Dermis blood vessel endothelial cell (primary cell): ENCODE data around the gene LPP. TPM values are rescaled to one million over a fixed set of nuclear protein-coding genes. Genes with fewer than 3 reads are reported as not detected.

ENCODE experiments used
- DNase-seq: peaks from one replicate; pipeline ENCODE4 v3.0.0; 2010
- total RNA-seq: library from RNA; depleted of rRNA; stranded (reverse); fragments of >200 nt; gene quantifications from 2 replicates; pipeline ENCODE4 v1.2.3, GENCODE V29; 2014

Gene LPP
- total RNA-seq, 1 donor from 2014 or later = 45.8 TPM

DNA sequence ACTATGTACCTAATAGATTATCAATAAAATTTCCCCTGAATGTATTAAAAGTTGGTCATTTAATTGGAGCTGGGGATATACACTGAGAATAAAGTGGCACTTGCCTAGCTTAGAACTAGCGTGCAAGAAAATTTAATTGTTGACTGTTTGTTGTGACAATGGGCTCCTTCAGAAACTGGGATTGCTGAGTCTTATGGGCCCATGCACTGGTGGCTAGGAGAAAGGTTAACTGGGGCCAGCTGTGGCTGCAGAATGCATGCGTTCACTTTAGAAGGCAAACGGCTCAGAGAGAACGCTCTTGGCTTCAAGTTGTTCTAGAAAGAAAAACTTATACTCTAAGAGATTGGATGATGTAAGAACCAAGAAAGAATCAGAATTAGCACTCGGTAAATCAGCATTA is 18.7 kb upstream of the LPP start:
- no peak for DNase-seq

DNA sequence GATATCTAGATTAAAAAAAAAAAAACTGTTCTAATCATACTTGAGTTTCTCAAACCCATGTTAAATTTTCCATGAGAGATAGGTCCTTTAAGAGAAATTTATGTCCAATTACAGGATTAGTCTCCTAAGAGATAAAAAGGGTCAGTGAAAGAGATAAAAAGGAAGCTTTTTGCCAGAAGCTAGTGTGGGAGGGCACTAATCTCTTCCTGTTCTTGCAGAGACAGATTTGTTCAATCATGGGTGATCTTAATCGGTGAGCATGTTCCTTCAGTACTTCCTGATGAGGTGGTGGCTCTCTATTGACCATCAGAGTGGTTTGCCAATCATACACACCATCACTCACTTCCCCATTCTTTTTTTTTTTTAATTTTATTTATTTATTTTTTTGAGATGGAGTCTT is 16.9 kb upstream of the LPP start:
- no peak for DNase-seq

DNA sequence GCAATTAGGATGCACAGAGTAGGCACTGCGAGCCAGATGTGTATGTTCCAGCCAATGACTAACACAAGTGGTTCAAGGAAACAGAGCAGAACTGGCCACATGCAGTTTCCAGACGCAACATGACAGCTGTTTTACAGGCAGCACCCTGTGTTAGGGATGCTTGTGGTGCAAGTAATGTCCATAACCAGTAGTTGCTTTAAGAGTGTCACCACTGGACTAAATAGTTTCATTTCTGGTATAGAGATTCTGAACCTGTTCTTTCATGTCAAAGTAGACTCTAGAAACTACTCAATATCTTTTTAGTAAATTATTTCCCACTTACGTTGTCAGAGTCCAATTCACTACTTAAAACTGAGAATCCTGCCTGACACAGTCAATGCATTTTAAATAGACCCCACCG is 14.5 kb upstream of the LPP start:
- DNase-seq = no peak

DNA sequence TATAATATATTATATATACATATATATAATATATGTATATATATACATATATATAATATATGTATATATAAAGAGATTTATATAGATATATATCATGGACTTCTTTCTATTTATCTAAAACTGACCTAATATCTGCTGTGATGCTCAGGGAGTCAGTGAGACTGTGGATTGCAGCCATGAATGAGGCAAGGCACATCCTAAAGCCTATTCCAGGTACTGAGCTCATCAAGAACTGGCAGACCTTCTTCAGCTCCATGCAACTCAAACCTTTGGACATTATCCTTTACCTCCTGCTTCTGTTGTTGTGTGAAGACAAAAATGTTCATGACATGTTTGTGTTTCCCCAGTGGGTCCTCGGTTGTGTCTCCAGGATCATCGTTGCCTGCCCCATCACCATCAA is 7.7 kb upstream of the LPP start:
- DNase-seq = no peak

DNA sequence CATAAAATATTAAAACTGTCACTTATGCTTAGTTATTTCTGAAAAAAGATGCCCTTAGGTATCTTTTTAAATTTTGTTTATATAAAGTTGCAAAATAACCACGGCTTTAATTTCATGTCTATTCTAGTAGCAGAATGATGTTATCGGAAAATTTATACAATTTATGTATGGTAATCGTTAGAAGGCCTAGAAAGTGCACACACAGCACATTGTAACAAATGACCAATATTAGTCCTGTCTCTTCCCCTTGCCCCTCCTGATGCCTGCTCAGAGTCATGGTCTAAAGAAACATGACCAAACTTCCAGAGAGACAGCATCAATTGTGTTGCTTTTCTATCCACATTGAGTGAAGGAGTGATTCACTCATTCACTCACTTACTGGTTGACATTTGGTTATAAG is 6.2 kb upstream of the LPP start:
- no peak for DNase-seq

DNA sequence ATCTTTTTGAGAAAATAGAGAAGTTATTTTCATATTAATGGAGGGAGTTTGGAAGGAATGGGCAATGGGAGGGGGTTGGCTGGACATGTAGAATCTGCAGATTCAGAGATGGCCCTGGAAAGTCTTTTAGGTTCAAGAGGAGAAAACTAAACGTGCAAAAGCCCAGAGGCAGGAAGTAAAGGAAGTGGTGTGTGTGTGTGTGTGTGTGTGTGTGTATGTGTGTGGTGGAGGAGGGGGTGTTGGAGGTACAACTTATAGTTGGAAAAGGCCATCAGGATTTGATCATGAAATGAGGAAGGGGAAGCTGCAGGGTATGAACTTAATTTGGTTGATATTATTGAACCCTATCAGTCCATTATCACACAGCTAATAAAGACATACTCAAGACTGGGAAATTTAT is 5.6 kb upstream of the LPP start:
- DNase-seq = no peak

DNA sequence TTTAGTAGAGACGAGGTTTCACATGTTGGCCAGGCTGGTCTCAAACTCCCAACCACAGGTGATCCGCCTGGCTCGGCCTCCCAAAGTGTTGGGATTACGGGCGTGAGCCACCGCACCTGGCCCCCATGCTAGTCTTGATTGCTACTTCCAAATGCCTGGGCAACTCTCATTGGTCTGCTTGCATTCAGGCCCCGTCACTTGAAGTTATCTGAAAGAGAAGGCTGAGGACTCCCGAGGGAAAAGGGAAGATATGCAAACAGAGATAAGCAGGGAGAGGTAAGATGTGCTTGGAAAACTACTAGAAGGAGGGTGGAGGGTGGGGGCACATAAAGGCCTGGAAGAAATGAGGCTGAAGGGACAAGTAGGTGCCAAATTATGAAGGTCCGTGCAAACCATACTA is 4.4 kb upstream of the LPP start:
- no peak for DNase-seq

DNA sequence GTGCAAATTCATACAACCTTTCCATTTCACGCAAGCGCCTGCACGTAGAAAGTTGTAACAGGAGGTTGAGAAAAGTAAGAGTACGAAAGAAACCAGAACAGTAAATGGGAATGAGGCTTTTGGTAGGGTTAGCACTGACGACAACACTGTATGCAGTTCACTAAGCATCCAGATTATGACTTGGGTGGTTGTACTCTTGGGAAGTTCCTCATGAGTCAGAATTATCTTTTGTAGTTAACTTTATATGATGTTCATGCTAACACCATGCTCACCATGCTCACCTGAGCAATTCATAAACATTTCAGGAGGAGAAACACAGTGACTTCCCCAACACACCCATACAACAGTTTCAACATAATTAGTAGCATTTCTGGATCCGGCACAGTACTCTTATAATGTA is 3.0 kb upstream of the LPP start:
- no peak for DNase-seq

DNA sequence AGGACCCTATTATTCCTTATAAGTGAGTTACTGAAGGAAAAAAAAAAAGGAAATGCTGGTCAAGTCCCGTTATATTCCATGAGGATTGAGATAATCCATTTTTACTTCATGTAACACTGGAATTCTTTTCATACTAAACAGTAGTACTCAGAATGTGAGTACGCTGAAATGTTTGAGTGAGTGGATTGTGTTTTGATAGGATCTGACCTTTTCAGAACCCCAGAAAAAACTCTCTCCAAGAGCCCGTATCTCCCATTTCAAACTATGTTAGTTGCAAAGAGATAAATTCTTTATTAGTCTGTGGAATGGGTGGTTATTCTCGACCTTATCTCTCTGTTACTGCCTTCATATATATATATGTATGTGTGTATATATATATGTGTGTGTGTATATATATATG is 2.5 kb upstream of the LPP start:
- no peak for DNase-seq

DNA sequence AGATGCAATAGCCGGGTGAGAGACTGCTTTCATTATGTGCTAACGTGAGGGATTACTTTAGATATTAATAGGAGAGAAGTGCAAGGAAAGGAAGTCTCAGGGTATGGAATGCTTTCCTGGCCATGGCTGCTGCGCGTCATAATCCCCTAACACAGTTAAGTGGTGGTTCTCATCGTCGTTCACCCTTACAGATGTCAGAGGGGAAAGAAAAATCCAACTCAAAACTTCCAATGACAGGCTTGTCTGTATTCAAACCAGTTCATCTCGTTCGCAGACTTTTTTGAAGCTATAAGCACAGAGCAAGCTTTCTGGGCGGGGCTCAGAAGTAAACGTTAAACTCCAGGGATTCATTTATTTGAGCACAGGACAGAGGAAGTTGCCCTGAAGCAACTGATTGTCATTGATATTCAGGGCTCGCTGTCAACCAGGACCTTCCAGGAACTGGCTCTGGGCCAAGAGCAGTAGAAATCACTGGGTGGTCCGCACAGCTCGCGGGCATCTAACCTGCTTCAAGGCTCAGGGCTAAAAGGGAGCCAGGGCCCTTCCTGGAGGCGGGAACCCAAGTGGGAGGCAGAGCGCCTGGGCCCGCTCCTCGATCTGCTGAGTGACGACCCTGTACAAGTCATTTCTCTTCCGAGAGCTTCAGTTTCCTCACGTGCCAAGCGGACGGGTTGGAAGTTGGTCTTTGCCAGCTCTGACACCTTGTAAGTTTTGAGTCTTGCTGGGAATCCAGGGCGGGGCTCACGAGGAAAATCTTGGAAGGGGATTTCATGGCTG is 1.1 kb upstream of the LPP start:
- DNase-seq = peak; percentile 71

DNA sequence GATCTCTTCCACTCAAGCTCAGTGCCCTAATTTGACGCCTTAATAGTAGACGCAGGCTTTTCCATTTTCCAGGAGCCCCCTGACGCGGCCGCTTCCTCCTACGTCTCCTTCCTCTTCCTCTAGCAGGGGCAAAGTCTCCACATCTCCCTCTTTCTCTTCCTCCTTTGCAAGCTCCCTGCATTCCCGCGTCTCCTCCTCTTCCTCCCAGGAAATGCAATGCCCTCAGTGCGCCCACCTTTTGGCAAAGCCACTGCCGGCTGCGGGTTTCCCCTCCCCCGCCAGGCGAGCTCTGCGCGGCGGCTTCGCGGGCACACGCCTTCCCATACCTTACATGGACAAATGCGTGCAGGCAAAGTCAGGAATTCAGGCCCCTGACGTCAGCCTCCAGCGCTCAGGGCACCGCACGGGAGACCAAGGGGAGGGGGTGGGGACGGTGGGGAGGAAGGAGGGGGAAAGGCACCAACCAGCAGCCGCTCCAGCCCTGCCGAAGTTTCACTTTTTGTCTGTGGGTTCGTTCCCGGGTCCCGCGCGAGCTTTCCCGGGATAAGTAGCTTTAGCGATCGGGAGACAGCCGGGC is 432 bp upstream of the LPP start:
- DNase-seq = peak; percentile 95

DNA sequence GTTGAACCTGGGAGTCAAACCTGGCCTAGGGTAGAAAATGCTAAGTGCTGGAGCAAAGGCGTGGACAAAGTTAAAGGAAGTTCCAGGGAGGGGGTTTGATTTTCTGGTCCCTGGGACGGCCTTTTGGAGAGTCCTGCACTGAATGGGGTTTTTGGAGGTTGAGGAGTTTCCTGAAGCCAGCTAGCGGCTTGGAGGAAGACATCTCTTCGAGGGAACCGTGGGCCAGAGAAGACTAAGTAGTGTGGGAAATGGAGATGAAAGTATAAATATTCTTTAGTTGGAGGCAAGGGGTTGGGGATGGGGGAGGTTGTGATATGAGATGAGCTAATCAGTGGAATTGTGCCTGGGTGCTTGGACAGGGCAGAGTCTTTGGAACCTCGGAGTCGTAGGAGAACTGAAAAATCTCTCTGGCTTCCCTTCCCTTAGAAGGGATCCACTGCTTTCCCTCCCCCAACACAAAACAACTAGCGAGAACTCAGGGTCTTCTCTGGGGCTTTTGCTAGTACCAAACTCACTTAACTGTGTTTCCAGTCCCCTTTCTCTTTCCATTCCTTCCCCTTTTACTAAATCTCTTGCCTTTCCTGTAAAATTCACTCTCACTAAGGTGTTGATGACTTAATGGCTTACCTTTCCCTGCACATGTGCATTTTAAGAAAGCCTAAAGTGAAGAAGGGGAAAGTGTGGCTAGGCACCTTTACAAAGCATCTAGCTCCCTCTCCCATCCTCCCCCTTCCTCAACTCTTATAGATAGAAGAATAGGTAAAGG is 1.0 kb downstream of the LPP start:
- DNase-seq = no peak

DNA sequence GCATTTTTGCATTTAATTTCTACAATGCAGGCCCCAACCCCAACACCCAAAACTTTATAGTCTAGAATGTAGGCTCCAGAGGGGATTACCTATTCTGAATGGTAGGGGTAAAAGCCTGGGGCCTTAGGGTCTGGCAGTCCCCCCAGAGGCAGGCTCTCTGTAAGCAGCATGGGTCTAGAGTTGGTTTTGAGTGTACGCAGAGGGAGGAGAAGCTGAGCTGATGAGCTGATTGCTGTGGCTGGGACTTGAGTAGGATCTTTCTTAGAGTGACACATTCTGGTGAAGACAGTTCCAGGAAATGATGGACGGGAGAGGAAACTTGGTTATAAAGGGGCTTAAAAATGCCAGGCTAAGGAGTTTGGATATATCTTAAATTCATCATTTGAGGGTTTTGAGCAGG is 2.1 kb downstream of the LPP start:
- DNase-seq = peak; percentile 20

DNA sequence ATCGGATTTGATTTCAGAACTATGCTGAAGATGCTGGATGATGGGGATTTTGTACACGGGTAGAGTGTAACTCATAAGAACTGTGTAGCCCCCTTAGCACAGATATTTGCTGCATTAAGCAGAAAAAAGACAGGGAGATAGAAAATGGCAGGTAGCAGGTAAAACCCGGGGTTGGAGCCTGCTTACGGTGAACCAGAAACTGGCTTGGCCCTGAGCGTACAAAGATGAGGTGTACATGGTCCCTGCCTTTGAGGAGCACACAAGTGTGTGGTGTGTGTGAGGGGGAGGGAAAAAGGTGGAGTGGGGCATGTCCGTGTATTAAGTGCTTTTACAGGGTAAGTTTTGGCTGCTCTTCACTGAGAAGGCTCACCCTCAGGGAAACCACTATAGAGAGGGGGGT is 3.5 kb downstream of the LPP start:
- no peak for DNase-seq

DNA sequence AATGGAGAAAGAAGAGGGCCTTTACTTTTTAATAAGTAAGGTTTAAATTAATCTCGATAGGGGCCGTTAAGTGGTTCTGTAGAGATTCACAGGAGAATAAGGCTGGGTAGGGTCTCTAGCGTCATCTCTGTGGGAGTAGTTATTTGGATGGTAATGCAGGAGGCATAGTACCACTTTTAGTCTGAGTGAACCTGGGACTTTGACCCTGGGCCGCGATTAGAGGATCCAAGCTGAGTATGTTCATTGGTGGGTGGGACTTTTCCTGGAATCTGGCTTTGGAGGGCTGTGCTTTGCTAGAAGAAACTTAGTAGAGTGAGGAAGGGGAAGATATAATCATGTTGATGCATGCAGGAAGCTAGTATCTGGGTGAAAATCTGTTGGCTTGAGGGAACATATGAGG is 4.0 kb downstream of the LPP start:
- no peak for DNase-seq

DNA sequence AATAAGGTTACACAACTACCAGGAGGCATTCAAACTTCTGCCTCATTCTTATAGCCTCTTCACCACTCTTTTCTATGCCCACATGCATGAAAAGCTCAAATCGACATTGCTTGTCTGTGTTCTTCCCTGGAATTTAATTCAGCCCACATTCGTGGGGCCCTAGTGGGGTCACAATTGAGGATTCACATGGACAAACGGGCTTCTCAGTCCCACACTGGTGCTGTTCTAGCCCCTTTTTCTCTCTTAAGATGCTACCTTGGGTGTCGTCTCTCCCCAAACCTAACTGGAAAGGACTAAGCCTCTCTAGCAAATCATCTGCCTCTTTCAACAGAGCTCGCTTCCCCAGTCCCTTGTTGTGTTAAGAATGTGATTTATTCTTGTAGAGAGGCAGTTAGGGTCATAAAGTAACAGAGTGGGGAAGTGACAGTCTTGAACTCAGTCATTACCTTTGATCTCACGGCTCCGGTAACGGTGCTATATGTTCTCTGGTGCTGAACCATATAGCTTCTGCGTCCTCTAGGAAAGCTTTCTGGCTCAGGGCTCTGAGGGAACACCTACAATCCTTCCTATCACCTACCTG is 4.9 kb downstream of the LPP start:
- DNase-seq = no peak

DNA sequence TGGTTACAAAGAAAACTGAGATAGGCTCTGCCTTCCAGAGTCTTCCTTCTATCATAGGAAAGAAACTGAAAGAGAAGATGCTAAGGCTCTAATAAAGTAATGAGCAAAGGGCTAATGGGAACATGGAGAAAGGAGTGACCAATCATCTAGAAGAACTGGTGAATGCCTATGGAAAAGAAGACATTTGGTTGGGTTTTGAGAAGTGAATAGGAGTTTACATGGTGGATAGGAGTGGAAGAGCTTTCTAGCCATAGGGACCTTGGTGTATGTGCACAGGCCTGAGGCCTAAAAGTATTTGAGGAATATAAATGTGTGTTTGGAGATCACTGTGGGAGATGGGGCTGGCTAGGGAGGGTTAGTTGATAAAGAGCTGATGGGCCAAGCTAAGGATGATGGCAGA is 6.8 kb downstream of the LPP start:
- DNase-seq = no peak

DNA sequence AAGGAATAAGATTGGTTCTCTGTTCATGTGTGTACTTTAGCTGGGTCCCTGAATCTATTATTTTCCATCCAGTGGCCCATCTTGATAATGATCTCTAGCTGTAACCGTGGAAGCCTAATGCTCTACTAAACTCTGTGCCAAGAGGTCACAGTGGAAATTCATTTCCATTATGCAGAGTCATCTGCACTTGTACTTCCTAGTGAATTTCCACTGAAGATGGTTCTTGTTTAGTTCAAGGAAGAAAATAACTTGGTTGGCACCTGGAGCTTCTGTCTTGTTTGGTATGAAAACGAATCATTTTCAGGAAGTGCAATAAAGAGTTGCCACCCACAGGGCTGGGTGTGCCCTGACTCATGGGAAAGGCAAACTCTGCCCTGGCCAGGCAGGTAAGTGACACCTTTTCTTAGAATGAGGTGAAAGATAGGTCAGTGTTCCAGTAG is 10.3 kb downstream of the LPP start:
- peak; percentile 36 for DNase-seq

DNA sequence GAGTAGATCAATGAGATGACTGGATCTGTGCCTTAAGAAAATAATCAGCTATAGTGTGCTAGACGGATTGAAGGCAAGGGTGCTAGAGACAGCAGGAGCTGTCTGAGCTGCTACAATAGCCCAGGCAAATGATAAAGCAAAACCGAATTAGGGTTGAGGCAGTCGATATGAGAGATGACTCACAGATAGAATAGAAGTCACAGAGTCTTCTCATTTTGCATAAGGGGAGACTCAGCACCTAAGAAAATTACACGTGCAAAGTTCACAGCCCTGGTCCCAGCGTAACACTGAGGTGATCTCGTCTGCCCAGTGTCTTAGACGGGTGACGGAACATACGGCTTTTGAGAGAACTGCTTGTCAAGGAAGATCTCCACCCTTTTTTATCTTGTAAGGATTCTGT is 11.6 kb downstream of the LPP start:
- no peak for DNase-seq

DNA sequence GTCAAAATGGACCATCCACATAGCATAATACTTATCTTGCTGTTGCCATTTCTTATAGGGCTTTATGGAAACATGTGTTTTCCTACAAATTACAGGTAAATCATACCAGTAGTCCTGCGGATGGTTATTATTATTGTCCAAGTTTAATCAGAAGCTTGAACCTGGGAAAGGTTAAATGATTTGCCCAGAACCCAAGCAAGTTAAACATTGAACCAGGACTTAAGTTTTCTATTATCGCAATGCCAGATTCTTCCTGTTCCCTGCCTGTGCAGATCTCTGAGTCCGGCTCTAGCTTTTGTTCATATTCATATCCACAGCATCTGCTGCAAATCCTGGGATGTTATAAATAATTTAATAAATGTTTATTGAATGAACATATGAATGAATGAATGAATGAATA is 12.5 kb downstream of the LPP start:
- peak; percentile 52 for DNase-seq

DNA sequence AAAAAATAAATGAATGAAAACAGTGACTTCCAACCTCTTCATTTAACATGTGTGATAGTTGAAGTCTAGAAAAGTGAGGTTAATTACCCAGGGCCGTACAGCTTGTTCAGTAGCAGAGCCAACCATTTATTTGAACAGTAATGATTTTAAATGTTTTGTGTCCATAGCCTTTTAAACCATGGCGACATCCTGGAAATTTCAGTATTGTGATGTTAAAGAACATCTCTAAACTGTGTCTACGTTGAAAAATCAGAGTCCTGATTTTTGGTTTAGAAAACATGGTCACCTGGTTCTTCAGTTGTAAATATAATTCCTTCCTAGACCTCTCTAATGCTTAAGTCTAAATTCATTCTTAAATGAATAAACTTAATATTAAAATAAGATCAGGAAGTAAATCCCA is 14.2 kb downstream of the LPP start:
- no peak for DNase-seq

DNA sequence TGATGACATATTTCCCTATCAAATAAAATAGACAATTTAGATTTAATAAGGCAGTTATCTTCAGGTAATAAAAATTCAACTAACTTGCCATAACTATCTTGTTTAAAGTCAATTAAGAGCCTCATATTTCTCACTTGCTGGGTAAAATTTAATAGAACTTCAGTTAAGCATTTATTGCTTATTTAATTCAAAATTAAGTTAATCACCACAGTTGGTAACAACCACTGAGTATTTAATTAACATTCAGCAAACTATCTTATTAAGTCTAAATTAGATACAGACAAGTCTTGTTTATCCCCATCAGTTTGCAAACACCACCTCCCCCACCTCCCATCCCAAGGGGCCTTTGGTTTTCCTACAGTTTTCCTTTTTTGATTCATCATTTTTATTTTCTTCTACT is 14.7 kb downstream of the LPP start:
- DNase-seq = no peak

DNA sequence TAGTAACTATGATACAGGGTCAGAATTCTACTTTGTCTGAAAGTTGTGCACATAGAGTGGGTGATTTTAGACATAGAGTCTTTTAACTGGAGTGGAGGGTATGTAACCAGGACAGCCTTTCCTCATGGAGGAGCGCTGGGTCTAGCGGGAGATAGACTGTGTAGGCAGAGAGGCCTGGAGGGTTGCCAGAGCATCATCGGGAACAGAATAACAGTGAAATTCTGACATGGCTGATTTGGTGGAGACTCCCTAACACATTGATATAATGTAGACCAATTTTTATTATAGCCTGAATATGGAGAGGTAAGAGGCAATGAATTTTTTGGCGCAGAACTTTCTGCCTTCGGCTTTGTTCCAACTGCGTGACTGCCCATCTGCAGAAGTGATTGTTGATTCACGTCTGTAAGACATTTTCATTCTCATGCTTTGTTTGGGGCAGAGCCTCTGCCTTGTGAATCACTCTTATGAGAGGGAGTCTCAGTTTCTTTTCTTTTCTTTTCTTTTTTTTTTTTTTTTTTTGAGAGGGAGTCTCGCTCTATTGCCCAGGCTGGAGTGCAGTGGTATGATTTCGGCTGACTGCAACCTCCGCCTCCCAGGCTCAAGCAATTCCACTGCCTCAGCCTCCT is 16.0 kb downstream of the LPP start:
- DNase-seq = no peak
